OCI-LY7 (cell line): Measurements from ENCODE around the gene LIN28A.

Experiments
- CTCF ChIP-seq: fragments of 200-600 bp; sonication (generic); conservative IDR thresholded peaks from 2 replicates; pipeline ENCODE4 v1.5.1; 2014; ENCODE audit warnings: mild to moderate bottlenecking, antibody characterized with exemption, low read length, moderate library complexity, mixed read lengths
- EZH2phosphoT487 ChIP-seq: fragments of 200-600 bp; sonication (generic); IDR thresholded peaks from 2 replicates; pipeline ENCODE4 v1.6.1; 2018; ENCODE audit warnings: low read depth, borderline replicate concordance, mild to moderate bottlenecking, mixed run types, antibody characterized with exemption, low read length, moderate library complexity, mixed read lengths

GRCh38 chr1:26410706-26411623 lies at the start of gene LIN28A:
- TF ChIP-seq CTCF (no peak), EZH2phosphoT487 (no peak)
